GM21825 (cell line): ENCODE data around the gene HBG1.
A peak's percentile ranks its signal among the peaks of the same experiment; 100 is the strongest.
"Not testable (repeated sequence)": the region's sequence is repeated elsewhere in the genome, so short reads cannot be mapped to it uniquely, and the experiment has no call there.

Experiments
- ATAC-seq: cut with Tn5 transposase; IDR thresholded peaks from one replicate; pipeline ENCODE4 v1.9.1; 2021; ENCODE audit warnings: mild to moderate bottlenecking, moderate library complexity; ENCODE audit not compliant: unreplicated experiment

Gene HBG1

GRCh38 chr11:5249807-5250396 is at the start of gene HBG1:
Gene HBG1 (minus strand): TSS chr11:5249857. CDS start chr11:5249804, 53 bp downstream.
- ATAC-seq, result not testable (repeated sequence)

- ATAC-seq, result no peak
Observed at GRCh38 chr11:5298451-5298850, 48.8 kb upstream of the HBG1 start.

DNA sequence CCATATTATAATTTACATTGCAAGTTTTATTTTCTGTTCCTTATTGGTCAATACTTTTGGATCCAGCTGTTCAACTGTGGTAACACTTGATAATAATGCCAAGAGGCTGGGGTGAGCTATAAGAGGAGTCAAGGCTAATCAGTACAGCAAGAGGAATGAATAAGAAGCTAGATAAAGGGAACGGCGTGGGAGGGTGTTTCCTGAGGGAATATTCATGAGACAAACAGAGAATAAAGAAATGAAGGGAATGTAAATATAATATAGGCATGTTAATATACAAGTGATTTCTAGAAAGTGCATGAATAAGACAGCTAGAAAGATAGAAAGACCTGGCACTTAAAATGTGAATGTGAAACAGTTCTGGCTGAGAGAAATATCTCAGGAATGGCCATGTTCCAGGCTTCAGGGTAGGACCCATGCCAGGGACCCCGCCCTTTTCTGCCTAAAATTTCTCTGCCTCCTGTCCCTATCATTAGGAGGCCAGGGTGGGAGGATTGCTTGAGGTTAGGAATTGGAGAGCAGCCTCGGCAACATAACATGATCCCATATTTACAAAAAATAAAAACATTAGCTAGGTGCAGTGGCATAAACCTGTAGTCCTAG is 48.2 kb upstream of the HBG1 start:
- no peak for ATAC-seq

DNA sequence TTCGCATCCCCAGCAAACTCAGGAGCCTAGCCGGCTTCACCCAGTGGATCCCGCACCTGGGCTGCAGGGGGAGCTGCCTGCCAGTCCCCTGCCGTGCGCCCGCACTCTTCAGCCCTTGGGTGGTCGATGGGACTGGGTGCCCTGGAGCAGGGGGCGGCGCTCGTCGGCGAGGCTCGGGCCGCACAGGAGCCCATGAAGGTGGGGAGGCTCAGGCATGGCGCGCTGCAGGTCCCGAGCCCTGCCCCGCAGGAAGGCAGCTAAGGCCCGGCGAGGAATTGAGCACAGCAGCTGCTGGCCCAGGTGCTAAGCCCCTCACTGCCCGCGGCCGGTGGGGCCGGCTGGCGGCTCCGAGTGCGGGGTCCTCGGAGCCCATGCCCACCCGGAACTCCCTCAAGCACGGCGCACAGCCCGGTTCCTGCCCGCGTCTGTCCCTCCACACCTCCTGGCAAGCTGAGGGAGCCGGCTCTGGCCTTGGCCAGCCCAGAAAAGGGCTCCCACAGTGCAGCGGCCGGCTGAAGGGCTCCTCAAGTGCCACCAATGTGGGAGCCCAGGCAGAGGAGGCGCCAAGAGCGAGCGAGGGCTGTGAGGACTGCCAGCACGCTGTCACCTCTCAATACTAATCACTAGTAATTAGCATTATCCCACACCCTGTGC is 44.8 kb upstream of the HBG1 start:
- ATAC-seq, result not testable (repeated sequence)

DNA sequence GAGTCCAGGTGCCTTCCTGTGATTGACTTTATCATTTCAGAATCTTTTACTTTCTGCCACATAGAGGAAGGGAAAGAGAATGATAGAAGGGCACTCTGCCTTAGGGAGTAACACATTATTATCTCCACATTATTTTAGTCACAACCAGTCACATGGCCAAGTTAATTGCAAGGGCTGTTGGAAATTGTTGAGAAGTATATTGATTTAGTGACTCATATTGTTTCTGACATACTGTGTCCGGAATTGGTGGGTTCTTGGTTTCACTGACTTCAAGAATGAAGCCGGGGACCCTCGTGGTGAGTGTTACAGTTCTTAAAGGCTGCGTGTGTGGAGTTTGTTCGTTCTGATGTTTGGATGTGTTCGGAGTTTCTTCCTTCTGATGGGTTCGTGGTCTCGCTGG is 43.4 kb upstream of the HBG1 start:
- ATAC-seq, result no peak

DNA sequence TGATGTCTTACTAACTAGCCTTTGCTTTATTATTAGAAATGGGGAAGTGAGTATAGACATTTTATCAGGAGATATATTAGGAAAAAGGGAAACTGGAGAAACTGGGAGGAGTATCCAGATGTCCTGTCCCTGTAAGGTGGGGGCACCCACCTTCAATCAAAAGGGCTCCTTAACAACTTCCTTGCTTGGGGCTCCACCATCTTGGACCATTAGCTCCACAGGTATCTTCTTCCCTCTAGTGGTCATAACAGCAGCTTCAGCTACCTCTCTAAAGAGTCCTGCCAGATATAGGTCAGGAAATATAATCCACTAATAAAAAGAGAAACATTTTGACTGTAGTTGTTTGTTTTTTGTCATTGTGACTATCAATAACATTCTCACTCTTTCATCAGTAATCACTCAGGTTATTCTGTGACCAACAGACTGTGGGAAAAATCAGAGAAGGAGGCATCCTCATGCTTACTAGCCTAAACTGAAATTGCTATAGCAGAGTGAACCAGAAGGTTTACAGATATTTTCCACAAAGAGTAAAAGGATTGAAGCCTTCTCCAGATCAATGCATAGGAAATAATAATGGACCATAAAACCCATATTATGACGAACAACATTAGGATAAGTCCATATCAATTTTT is 41.7 kb upstream of the HBG1 start:
- peak; percentile 93 for ATAC-seq

DNA sequence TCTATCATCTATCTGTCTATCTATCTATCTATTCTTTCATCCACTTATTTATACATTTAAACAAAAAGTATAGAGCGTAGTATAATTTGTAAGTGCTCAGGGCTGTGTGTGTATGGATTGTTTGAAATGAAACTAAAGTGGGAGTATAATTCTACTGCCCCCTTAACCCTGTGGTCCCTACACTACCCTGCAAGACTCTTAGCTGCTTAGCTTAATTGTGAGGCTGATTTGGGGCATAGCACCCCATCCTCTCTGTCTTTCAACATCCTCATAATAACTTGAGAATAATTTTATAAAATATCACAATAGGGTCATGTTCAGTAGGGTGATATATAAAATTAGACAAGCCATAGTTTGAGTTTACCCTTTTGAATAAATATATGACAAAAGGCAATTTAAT is 40.4 kb upstream of the HBG1 start:
- ATAC-seq, result no peak

GRCh38 chr11:5289696-5290095 is 40.0 kb upstream of the HBG1 start:
- ATAC-seq, result no peak

DNA sequence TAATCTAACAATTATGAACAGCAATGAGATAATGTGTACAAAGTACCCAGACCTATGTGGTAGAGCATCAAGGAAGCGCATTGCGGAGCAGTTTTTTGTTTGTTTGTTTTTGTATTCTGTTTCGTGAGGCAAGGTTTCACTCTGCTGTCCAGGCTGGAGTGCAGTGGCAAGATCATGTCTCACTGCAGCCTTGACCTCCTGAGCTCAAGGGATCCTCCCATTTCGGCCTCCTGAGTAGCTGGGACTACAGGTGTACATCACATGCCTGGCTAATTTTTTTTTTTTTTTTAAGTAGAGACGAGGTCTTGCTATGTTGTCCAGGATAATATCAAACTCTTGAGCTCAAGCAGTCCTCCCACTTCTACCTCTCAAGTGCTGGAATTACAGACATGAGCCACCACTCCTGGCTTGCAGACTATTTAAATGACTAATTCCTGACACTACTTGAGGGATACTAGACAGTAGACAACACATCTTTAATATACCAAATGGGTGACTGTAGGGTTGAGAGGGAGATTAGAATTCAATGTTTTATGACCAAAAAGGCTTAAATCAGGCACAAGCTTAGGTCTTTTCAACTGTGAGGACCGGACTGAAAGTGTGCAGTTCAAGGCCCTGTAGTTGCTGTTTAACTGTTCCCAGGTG is 39.4 kb upstream of the HBG1 start:
- ATAC-seq, result no peak

DNA sequence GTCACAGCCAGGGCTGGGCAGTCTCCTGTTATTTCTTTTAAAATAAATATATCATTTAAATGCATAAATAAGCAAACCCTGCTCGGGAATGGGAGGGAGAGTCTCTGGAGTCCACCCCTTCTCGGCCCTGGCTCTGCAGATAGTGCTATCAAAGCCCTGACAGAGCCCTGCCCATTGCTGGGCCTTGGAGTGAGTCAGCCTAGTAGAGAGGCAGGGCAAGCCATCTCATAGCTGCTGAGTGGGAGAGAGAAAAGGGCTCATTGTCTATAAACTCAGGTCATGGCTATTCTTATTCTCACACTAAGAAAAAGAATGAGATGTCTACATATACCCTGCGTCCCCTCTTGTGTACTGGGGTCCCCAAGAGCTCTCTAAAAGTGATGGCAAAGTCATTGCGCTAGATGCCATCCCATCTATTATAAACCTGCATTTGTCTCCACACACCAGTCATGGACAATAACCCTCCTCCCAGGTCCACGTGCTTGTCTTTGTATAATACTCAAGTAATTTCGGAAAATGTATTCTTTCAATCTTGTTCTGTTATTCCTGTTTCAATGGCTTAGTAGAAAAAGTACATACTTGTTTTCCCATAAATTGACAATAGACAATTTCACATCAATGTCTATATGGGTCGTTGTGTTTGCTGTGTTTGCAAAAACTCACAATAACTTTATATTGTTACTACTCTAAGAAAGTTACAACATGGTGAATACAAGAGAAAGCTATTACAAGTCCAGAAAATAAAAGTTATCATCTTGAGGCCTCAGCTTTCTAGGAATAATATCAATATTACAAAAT is 38.6 kb upstream of the HBG1 start:
- no peak for ATAC-seq

DNA sequence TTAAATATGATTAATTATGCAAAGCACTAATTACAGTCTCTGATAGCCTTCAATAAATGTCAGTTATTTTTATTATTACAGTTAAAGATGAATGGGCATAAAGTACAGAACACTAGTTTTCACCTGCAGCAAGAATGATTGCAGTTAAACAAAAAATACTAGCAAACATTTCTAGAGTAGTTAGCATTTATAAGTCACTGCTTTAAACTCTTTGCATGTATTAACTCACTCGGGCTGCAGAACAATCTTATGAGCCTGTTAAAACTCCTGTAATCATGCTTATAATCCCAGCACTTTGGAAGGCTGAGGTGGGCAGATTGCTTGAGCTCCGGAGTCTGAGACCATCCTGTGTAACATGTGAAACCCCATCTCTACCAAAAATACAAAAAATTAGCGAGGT is 37.2 kb upstream of the HBG1 start:
- no peak for ATAC-seq

- ATAC-seq, result no peak
Observed at GRCh38 chr11:5286351-5286750, 36.7 kb upstream of the HBG1 start.

DNA sequence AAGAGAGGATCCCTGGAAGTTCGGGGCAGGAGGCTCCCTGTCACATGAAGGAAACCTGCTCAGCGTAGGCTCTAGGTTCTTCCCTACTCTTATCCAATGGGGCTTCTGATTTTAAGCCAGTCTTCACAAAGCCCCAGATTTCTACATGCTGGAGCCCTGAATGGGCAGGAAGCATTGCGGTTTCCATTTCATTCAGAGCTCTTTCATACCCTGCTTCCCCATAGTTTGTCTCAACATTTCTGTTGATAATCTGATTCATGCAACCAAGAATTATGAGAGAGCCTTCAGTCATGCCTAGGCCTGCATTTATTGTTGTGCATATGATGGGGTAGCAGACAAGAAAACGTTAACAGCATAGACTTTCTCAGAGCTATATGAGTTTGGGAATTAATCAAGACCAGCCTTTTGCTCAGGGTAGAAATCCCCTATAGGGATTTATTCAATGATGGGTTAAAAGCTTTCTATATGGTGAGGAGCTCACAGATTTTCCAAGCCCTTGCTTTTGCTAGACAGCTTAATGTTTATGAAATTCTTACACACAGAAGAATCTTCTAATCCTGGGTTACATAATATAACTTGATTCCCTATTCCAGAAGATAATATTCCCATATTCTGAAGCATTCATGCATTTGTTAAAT is 36.2 kb upstream of the HBG1 start:
- no peak for ATAC-seq

DNA sequence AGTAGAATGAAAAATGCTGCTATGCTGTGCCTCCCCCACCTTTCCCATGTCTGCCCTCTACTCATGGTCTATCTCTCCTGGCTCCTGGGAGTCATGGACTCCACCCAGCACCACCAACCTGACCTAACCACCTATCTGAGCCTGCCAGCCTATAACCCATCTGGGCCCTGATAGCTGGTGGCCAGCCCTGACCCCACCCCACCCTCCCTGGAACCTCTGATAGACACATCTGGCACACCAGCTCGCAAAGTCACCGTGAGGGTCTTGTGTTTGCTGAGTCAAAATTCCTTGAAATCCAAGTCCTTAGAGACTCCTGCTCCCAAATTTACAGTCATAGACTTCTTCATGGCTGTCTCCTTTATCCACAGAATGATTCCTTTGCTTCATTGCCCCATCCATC is 35.0 kb upstream of the HBG1 start:
- ATAC-seq, result no peak

DNA sequence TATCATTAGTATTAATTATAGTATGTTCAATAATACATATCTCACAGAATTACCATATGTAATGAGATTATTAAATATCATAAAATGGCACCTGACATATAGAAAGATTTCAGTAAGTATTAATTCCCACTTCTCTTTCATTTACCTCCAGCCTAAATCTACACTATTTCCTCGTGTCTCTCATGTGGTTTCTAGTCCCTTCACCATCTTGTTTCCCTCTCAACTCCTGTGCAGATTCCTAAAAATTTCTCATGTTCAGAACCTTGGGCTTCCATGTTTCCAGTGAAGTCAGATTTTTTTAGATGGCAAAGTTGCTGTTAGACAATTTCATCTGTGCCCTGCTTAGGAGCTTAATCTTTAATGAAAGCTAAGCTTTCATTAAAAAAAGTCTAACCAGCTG is 34.2 kb upstream of the HBG1 start:
- ATAC-seq, result no peak

- ATAC-seq, result no peak
Observed at GRCh38 chr11:5283086-5283485, 33.4 kb upstream of the HBG1 start.

GRCh38 chr11:5282628-5283027 is 33.0 kb upstream of the HBG1 start:
- ATAC-seq, result no peak

DNA sequence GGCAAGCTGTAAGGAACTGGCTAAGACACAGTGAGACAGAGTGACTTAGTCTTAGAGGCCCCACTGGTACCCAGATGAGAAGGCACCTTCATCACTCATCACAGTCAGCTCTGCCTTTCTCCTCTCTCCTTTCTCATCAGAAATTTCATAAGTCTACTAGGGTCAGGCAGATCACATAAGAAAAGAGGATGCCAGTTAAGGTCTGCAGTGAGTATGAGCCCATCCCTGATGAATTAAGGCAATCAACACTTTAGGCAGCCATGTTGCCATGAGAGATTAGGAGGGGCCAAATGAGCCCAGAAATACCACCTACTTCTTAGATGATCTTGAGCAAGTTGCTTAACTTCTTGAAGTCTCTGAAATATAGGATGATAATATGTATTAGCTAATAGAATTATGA is 31.9 kb upstream of the HBG1 start:
- ATAC-seq, result no peak

GRCh38 chr11:5280582-5281102 is 31.0 kb upstream of the HBG1 start:
- peak; percentile 97 for ATAC-seq

GRCh38 chr11:5279471-5280090 is 29.9 kb upstream of the HBG1 start:
- ATAC-seq, result no peak
